ENCODE data around the gene PILRB. TPM values are rescaled to one million over a fixed set of nuclear protein-coding genes. Genes with fewer than 3 reads are reported as not detected.
"Not testable (repeated sequence)": the region's sequence is repeated elsewhere in the genome, so short reads cannot be mapped to it uniquely, and the experiment has no call there.

PILRB gene
- total RNA-seq = 7.1 and 17.6 TPM in 2 replicates

- peak; percentile 16 for DNase-seq (ENCODE audit: low read depth)
These were observed at the start of gene PILRB for GRCh38 chr7:100358027-100358856. Gene PILRB (plus strand): TSS chr7:100358117. CDS start chr7:100358303, 186 bp downstream.

GRCh38 chr7:100318329-100318728 is 39.6 kb upstream of the PILRB start:
- not testable (repeated sequence) for DNase-seq (ENCODE audit: low read depth)

GRCh38 chr7:100321648-100322047 is 36.3 kb upstream of the PILRB start:
- DNase-seq (ENCODE audit: low read depth) = not testable (repeated sequence)

GRCh38 chr7:100324194-100324593 is 33.7 kb upstream of the PILRB start:
- not testable (repeated sequence) for DNase-seq (ENCODE audit: low read depth)

GRCh38 chr7:100325671-100326070 is 32.2 kb upstream of the PILRB start:
- DNase-seq (ENCODE audit: low read depth) = not testable (repeated sequence)

- not testable (repeated sequence) for DNase-seq (ENCODE audit: low read depth)
These were observed 31.0 kb upstream of the PILRB start for GRCh38 chr7:100326914-100327313.

- DNase-seq (ENCODE audit: low read depth) = peak; percentile 88
These were observed 22.1 kb upstream of the PILRB start for GRCh38 chr7:100335566-100336466.

- peak; percentile 91 for DNase-seq (ENCODE audit: low read depth)
These were observed 19.7 kb upstream of the PILRB start for GRCh38 chr7:100338083-100338696.

GRCh38 chr7:100341286-100341685 is 16.6 kb upstream of the PILRB start:
- DNase-seq (ENCODE audit: low read depth) = peak; percentile 28

GRCh38 chr7:100342765-100343164 is 15.2 kb upstream of the PILRB start:
- no peak for DNase-seq (ENCODE audit: low read depth)

GRCh38 chr7:100344124-100344559 is 13.8 kb upstream of the PILRB start:
- not testable (repeated sequence) for DNase-seq (ENCODE audit: low read depth)

GRCh38 chr7:100344560-100345287 is 13.2 kb upstream of the PILRB start:
- DNase-seq (ENCODE audit: low read depth) = peak; percentile 59

- peak; percentile 23 for DNase-seq (ENCODE audit: low read depth)
These were observed 12.6 kb upstream of the PILRB start for GRCh38 chr7:100345288-100345672.

- DNase-seq (ENCODE audit: low read depth) = no peak
These were observed 11.0 kb upstream of the PILRB start for GRCh38 chr7:100346921-100347320.

GRCh38 chr7:100348805-100349204 is 9.1 kb upstream of the PILRB start:
- DNase-seq (ENCODE audit: low read depth) = no peak

- DNase-seq (ENCODE audit: low read depth) = no peak
These were observed 8.2 kb upstream of the PILRB start for GRCh38 chr7:100349757-100350156.

GRCh38 chr7:100351657-100352058 is 6.3 kb upstream of the PILRB start:
- DNase-seq (ENCODE audit: low read depth) = no peak

GRCh38 chr7:100352230-100352781 is 5.6 kb upstream of the PILRB start:
- DNase-seq (ENCODE audit: low read depth) = not testable (repeated sequence)

GRCh38 chr7:100352984-100353684 is 4.8 kb upstream of the PILRB start:
- DNase-seq (ENCODE audit: low read depth) = no peak

GRCh38 chr7:100353685-100354330 is 4.1 kb upstream of the PILRB start:
- no peak for DNase-seq (ENCODE audit: low read depth)

All from renal cortical epithelial cell (primary cell).